NK-92 (cell line): Measurements from ENCODE around the gene UBE2R2.
"Not testable (repeated sequence)": the region's sequence is repeated elsewhere in the genome, so short reads cannot be mapped to it uniquely, and the experiment has no call there.

ENCODE experiments used
- DNase-seq: peaks from one replicate; lab custom pipeline; 2025; ENCODE audit not compliant: unreplicated experiment; lab: John Stamatoyannopoulos, UW

The UBE2R2 gene

DNA sequence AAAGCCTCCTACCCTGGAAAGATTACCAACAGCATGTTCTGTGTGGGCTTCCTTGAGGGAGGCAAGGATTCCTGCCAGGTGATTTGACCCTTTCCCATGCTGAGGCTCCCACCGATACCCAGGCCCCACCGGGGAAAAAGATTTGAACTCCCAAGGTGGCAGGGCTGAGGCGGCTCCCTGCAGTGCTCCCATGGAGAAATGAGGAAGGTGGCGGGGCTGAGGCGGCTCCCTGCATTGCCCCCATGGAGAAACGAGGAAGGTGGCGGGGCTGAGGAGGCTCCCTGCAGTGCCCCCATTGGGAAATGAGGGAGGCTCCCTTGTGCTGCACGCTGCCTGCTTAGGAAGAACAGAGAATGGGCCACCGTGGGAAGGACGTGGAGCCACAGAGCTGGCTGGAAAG, 18.4 kb upstream of the UBE2R2 start:
- no peak for DNase-seq

- DNase-seq = no peak
Observed at GRCh38 chr9:33799928-33800704, 16.8 kb upstream of the UBE2R2 start.

DNA sequence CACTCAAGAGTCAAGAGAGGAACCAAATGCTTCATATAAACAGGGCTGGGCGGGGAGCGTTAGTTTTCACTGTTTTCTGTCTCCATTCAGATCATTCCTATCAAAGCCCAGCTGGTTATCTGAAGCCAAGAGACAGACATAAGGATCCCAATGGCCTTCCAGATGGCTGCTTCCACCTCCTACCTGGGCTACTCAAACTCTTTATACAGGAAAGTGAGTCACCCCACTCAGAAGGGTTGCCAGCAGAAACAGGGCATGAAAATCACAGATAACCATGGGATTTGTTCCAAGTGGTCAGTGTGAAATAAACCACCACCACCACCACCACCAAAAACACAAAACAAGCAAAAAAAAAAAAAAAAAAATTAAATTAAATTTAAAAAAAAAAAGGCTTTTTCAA, 16.1 kb upstream of the UBE2R2 start:
- DNase-seq = no peak

DNA sequence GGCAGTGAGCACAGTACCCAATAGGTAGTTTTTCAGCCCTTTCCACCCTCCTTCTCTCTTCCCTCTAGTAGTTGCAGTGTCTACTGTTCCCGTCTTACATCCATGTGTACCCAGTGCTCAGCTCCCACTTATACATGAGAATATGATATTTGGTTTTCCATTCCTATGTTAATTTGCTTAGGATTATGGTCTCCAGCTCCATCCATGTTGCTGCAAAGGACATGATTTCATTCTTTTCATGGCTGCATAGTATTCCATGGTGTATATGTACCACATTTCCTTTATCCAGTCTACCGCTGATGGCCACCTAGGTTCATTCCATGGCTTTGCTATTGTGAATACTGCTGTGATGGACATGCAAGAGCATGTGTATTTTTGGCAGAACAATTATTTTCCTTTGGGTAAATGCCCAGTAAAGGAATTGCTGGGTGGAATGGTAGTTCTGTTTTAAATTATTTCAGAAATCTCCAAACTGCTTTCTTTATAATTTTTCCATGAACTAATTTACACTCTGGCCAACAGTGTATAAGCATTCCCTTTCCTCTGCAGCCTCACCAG, 14.9 kb upstream of the UBE2R2 start:
- DNase-seq = not testable (repeated sequence)

GRCh38 chr9:33804196-33804595, 12.8 kb upstream of the UBE2R2 start:
- DNase-seq = not testable (repeated sequence)

GRCh38 chr9:33807156-33807555, 9.8 kb upstream of the UBE2R2 start:
- DNase-seq = not testable (repeated sequence)

- not testable (repeated sequence) for DNase-seq
Observed at GRCh38 chr9:33808979-33809322, 8.0 kb upstream of the UBE2R2 start.

GRCh38 chr9:33809506-33809905, 7.5 kb upstream of the UBE2R2 start:
- no peak for DNase-seq

DNA sequence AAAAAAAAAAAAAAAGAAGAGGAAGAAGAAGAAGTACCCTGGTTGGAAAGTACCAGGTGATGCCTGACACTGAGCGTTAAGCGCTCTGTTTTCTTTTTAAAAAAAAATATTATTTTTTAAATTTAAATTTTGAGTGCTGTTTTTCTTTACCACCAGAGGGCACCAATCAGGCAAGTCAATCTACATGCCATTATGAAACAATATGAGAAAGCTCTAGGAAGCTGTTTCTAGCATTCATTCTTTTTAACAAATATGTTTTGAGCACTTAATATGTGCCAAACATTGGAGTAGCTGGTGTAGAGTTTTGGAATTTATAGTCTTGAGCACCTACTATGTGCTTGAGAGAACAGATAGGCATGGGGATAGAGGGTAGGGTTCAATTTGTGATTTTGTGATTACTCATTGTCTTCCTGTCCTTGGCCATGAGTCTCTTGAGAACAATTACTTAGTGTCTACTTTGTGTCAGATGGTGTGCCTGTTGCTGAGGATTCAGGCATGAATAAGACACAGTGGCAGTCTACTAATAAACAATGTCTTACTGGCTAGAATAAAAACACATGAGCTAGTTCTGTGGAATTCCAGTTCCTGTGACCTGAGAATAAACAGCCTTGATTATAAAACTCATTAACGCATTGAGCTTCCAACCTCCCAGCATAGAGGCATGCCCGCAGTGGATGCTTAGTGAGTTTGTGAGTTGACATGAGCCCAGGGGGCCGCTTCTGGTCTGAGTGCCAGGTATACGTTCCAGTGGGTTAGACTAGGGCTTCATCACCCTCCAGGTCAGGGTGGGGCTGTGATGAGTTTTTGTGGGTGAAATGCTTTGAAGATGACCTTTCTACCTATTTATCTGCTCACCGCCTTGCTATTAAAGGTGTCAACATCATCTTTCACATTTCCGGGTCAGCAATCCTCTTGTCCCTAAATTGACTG, 3.0 kb upstream of the UBE2R2 start:
- DNase-seq = no peak

DNA sequence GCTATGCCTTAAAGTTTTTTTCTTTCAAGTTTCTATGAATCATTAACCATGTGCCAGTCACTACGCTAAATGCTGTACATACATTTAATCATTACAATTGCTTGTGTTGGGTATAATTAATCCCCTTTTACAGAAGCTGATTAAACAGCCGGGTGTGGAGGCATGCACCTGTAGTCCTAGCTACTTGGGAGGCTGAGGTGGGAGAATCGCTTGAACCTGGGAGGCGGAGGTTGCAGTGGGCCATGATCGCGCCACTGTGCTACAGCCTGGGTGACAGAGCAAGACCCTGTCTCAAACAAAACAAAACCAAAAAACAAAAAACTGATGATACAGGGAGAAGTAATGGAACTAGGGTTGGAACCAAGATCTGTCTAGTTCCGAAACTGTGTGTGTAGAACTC, 1.2 kb upstream of the UBE2R2 start:
- no peak for DNase-seq

DNA sequence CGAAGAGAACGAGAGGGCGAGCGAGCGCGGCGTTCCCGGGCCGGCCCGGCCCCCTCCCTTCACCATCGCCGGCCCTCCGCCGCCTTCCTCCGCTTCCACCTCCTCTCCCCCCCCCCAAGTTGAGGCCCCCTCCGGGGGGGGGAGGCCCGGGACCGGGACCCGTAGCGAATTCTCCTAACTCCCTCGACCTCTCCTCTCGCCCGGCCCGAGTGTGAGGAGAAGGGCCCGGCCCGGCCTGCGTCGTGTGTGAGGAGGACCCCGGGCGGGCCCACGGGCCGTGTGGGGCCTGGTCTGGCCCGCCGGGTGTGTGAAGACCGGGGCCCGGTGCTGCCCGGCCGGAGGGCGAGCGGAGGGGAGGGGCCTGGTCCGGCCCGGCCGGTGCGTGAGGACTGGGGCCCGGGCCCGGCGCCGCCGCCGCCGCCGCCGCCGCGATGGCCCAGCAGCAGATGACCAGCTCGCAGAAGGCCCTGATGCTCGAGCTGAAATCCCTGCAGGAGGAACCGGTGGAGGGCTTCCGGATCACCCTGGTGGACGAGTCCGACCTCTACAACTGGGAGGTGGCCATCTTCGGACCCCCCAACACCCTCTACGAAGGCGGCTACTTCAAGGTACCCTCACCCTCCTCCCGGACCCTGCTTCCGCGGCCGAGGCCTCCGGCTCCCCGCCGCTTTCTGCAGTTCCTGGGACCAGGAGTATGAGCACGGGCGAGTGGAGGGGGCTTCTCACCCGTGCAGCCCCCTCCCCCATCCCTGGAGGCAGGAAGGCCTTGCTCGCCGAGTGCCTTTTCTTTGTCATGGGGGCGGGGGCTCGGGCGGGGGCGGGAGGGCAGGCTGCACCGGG, 587 bp downstream of the UBE2R2 start:
- DNase-seq = no peak

GRCh38 chr9:33818167-33818846, 1.3 kb downstream of the UBE2R2 start:
- no peak for DNase-seq

GRCh38 chr9:33818847-33819500, 2.0 kb downstream of the UBE2R2 start:
- DNase-seq = no peak

- DNase-seq = no peak
Observed at GRCh38 chr9:33820231-33820745, 3.3 kb downstream of the UBE2R2 start.

DNA sequence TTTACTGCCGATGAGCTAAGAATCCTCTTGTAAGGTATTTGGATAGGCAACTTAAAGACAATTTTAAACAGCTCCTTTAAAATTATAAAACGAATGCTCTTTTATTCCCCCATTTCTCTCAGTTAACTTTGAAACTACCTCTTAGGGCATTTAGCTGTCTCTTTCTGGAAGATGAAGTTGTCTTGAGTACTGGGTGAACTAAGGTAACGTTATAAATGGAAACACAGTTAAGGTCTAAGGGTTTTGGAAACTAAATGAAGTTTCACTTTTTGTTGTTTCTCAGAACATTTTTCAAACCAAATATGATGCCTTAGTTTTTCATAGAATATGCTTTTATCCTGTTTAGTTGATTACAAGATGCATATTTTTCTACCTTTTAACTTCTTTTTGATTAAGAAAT, 6.8 kb downstream of the UBE2R2 start:
- DNase-seq = no peak

DNA sequence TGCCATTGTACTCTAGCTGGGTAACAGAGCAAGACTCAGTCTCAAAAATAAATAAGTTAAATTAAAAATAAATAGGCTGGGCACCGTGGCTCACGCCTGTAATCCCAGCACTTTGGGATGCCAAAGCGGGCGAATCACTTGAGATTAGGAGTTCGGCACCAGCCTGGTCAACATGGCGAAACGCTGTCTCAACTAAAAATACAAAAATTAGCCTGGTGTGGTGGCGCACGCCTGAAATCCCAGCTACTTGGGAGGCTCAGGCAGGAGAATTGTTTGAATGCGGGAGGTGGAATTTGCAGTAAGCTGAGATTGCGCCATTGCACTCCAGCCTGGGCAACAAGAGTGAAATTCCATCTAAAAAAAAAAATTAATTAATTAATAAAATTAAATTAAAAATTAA, 10.3 kb downstream of the UBE2R2 start:
- DNase-seq = not testable (repeated sequence)

GRCh38 chr9:33829641-33830230, 12.8 kb downstream of the UBE2R2 start:
- DNase-seq = not testable (repeated sequence)

DNA sequence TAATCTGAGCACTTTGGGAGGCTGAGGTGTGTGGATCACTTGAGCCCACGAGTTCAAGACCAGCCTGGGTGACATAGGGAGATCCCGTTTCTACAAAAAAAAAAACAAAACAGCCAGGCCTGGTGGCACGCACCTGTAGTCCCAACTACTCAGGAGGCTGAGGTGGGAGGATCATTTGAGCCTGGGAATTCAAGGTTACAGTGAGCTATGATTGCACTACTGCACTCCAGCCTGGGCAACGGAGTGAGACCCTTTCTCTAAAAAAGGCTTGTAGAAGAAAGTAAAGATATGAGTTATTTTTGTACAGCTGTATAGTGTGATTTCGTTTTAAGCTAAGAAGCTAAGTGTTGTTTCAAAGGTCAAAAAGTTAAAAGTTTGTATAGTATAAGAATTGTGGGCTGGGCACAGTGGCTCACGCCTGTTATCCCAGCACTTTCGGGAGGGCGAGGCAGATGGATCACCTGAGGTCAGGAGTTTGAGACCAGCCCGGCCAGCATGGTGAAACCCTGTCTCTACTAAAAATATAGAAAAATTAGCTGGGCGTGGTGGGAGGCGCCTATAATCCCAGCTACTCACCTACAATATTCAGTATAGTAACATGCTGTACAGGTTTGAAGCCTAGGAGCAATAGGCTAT, 18.8 kb downstream of the UBE2R2 start:
- no peak for DNase-seq

DNA sequence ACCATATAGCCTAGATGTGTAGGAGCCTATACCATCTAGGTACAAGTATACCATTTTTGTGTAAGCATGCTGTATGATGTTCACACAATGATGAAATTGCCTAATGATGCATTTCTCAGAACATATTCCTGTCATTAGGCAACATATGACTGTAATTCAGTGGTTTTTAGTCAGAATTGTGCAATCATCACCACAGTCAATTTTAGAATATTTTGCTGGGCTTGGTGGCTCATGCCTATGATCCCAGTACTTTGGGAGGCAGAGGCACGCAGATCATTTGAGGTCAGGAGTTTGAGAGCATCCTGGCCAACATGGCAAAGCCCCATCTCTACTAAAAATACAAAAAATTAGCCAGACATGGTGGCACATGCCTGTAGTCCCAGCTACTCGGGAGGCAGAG, 19.3 kb downstream of the UBE2R2 start:
- DNase-seq = not testable (repeated sequence)
